Measurements from ENCODE around the gene CFDP1. TPM values are rescaled to one million over a fixed set of nuclear protein-coding genes. Genes with fewer than 3 reads are reported as not detected.
A peak's percentile ranks its signal among the peaks of the same experiment; 100 is the strongest.

The CFDP1 gene
- total RNA-seq, 1 experiment from 2014 or later: 90.3 TPM

GRCh38 chr16:75354170-75354569, 79.1 kb downstream of the CFDP1 start:
- no peaks in the 10 kb centered on the region for H3K9me3 ChIP-seq (replicated peaks)
- H3K27me3 ChIP-seq (replicated peaks): no peaks in the 10 kb centered on the region
- H3K36me3 ChIP-seq: peaks cover 6% of the 10 kb centered on the region; the same call in 1 of the 2 replicates
- H3K4me1 ChIP-seq (replicated peaks): peaks cover 9% of the 10 kb centered on the region
- H3K4me3 ChIP-seq: no peak overlapping the region
- no peak for DNase-seq (ENCODE audit: low read depth in 1 of 2, low spot score in 2 of 2)
- H3K27ac ChIP-seq: no peak overlapping the region

- H3K27ac ChIP-seq: peak overlapping the region; percentile 33
- peaks cover 9% of the 10 kb centered on the region for H3K4me1 ChIP-seq (replicated peaks)
- no peak overlapping the region for H3K4me3 ChIP-seq
- peak in 1 of 2 experiments; percentile 61 for DNase-seq (ENCODE audit: low read depth in 1 of 2, low spot score in 2 of 2)
- 0 out of 2 replicates have a peak, but pooled peaks cover 2% of the 10 kb centered on the region for H3K36me3 ChIP-seq
- no peaks in the 10 kb centered on the region for H3K9me3 ChIP-seq (replicated peaks)
- no peaks in the 10 kb centered on the region for H3K27me3 ChIP-seq (replicated peaks)
Observed at GRCh38 chr16:75351183-75351582, 82.1 kb downstream of the CFDP1 start.

- no peak for DNase-seq (ENCODE audit: low read depth in 1 of 2, low spot score in 2 of 2)
- no peaks in the 10 kb centered on the region for H3K27me3 ChIP-seq (replicated peaks)
- H3K27ac ChIP-seq: no peak overlapping the region
- H3K9me3 ChIP-seq (replicated peaks): no peaks in the 10 kb centered on the region
- H3K4me3 ChIP-seq: no peak overlapping the region
- peaks cover 26% of the 10 kb centered on the region for H3K4me1 ChIP-seq (replicated peaks)
- peaks cover 3% of the 10 kb centered on the region; the same call in 1 of the 2 replicates for H3K36me3 ChIP-seq
Observed at GRCh38 chr16:75345711-75346110, 87.6 kb downstream of the CFDP1 start.

DNA sequence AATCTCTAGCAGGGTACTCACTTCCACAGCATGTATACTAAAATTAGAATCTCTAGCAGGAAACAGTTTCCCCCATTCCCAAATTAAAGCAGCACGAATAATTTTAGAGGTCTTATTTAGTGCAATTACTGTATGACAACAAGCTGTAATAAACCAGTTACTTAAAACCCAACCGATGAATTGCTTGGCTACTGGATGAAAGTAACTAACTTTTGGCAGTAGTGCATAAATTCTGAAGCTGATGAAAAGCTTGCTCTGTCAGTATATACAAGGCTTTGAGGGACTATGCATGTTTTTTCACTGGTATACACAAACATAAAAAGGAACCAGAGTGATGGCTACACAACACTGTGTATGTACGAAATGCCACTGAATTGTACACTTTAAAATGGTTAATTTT, 89.4 kb downstream of the CFDP1 start:
- Histone ChIP-seq H3K4me3 (no peak overlapping the region), H3K4me1 (replicated peaks) (peaks cover 28% of the 10 kb centered on the region), H3K27ac (no peak overlapping the region), H3K9me3 (replicated peaks) (no peaks in the 10 kb centered on the region), H3K27me3 (replicated peaks) (no peaks in the 10 kb centered on the region), H3K36me3 (peaks cover 3% of the 10 kb centered on the region; the same call in 1 of the 2 replicates)
- no peak for DNase-seq (ENCODE audit: low read depth in 1 of 2, low spot score in 2 of 2)

GRCh38 chr16:75343286-75343685, 90.0 kb downstream of the CFDP1 start:
- no peak overlapping the region for H3K27ac ChIP-seq

GRCh38 chr16:75342308-75342811, 90.9 kb downstream of the CFDP1 start:
- DNase-seq (ENCODE audit: low read depth in 1 of 2, low spot score in 2 of 2): peak; percentile 61 to 72
- Histone ChIP-seq H3K4me3 (no peak overlapping the region), H3K4me1 (replicated peaks) (peaks cover 28% of the 10 kb centered on the region), H3K27me3 (replicated peaks) (no peaks in the 10 kb centered on the region), H3K9me3 (replicated peaks) (no peaks in the 10 kb centered on the region), H3K27ac (peak overlapping the region; percentile 7; the same call in 1 of the 2 replicates), H3K36me3 (peaks cover 3% of the 10 kb centered on the region; the same call in 1 of the 2 replicates)

More at GRCh38 chr16:75343286-75343685, 90.0 kb downstream of the CFDP1 start:
- H3K27me3 ChIP-seq (replicated peaks): no peaks in the 10 kb centered on the region
- H3K9me3 ChIP-seq (replicated peaks): no peaks in the 10 kb centered on the region
- H3K36me3 ChIP-seq: peaks cover 3% of the 10 kb centered on the region; the same call in 1 of the 2 replicates
- no peak overlapping the region for H3K4me3 ChIP-seq
- no peak for DNase-seq (ENCODE audit: low read depth in 1 of 2, low spot score in 2 of 2)
- H3K4me1 ChIP-seq (replicated peaks): peaks cover 28% of the 10 kb centered on the region

GRCh38 chr16:75341564-75342307, 91.6 kb downstream of the CFDP1 start:
- H3K36me3 ChIP-seq: peaks cover 4% of the 10 kb centered on the region; the same call in 1 of the 2 replicates
- H3K4me3 ChIP-seq: no peak overlapping the region
- H3K9me3 ChIP-seq (replicated peaks): no peaks in the 10 kb centered on the region
- H3K27ac ChIP-seq: peak overlapping the region; percentile 7; the same call in 1 of the 2 replicates
- no peak for DNase-seq (ENCODE audit: low read depth in 1 of 2, low spot score in 2 of 2)
- H3K4me1 ChIP-seq (replicated peaks): peaks cover 28% of the 10 kb centered on the region
- no peaks in the 10 kb centered on the region for H3K27me3 ChIP-seq (replicated peaks)

- Histone ChIP-seq H3K27me3 (replicated peaks) (no peaks in the 10 kb centered on the region), H3K4me1 (replicated peaks) (peaks cover 27% of the 10 kb centered on the region), H3K27ac (no peak overlapping the region), H3K4me3 (no peak overlapping the region), H3K36me3 (peaks cover 5% of the 10 kb centered on the region; the same call in 1 of the 2 replicates), H3K9me3 (replicated peaks) (no peaks in the 10 kb centered on the region)
- no peak for DNase-seq (ENCODE audit: low read depth in 1 of 2, low spot score in 2 of 2)
Observed at GRCh38 chr16:75340741-75341491, 92.4 kb downstream of the CFDP1 start.

- 0 out of 2 replicates have a peak, but pooled peaks cover 3% of the 10 kb centered on the region for H3K36me3 ChIP-seq
Observed at GRCh38 chr16:75337430-75337829, 95.9 kb downstream of the CFDP1 start.

GRCh38 chr16:75336521-75336920, 96.8 kb downstream of the CFDP1 start:
- no peaks in the 10 kb centered on the region for H3K27me3 ChIP-seq (replicated peaks)
- H3K4me1 ChIP-seq (replicated peaks): peaks cover 9% of the 10 kb centered on the region
- H3K4me3 ChIP-seq: no peak overlapping the region
- DNase-seq (ENCODE audit: low read depth in 1 of 2, low spot score in 2 of 2): no peak
- 0 out of 2 replicates have a peak, but pooled peaks cover 3% of the 10 kb centered on the region for H3K36me3 ChIP-seq
- no peaks in the 10 kb centered on the region for H3K9me3 ChIP-seq (replicated peaks)
- H3K27ac ChIP-seq: no peak overlapping the region

More at GRCh38 chr16:75337430-75337829, 95.9 kb downstream of the CFDP1 start:
- Histone ChIP-seq H3K27ac (no peak overlapping the region), H3K9me3 (replicated peaks) (no peaks in the 10 kb centered on the region), H3K4me1 (replicated peaks) (peaks cover 19% of the 10 kb centered on the region), H3K4me3 (no peak overlapping the region), H3K27me3 (replicated peaks) (no peaks in the 10 kb centered on the region)
- no peak for DNase-seq (ENCODE audit: low read depth in 1 of 2, low spot score in 2 of 2)

GRCh38 chr16:75333721-75334163, 99.6 kb downstream of the CFDP1 start:
- Histone ChIP-seq H3K27me3 (replicated peaks) (no peaks in the 10 kb centered on the region), H3K4me3 (no peak overlapping the region), H3K27ac (no peak overlapping the region), H3K4me1 (replicated peaks) (no peaks in the 10 kb centered on the region), H3K36me3 (0 out of 2 replicates have a peak, but pooled peaks cover 3% of the 10 kb centered on the region), H3K9me3 (replicated peaks) (no peaks in the 10 kb centered on the region)
- DNase-seq (ENCODE audit: low read depth in 1 of 2, low spot score in 2 of 2): no peak

- Histone ChIP-seq H3K4me3 (no peak overlapping the region), H3K36me3 (no peaks in the 10 kb centered on the region), H3K27ac (no peak overlapping the region), H3K9me3 (replicated peaks) (no peaks in the 10 kb centered on the region), H3K27me3 (replicated peaks) (no peaks in the 10 kb centered on the region), H3K4me1 (replicated peaks) (no peaks in the 10 kb centered on the region)
- DNase-seq (ENCODE audit: low read depth in 1 of 2, low spot score in 2 of 2): no peak
Observed at GRCh38 chr16:75329943-75330342, 103.4 kb downstream of the CFDP1 start.

DNA sequence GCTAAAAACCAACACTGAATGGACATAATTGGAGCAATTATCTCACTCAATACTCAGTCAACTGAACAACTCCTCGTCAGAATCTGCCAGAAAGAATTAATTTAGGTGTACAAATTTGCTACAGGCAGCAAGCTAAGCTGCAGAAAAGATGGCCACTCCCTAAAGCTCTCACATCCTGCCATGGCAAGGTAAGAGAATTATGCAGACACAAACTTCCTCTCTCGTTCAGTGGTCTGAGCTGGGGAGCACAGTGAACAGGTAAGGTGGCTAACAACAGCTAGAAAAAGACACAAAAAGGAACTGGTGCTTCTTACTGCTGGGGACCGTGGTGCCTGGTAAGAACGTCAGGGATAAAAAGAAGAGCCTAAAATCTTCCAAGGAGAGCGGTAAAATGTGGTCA, 107.0 kb downstream of the CFDP1 start:
- Histone ChIP-seq H3K9me3 (replicated peaks) (no peaks in the 10 kb centered on the region), H3K4me3 (no peak overlapping the region), H3K4me1 (replicated peaks) (peaks cover 23% of the 10 kb centered on the region), H3K36me3 (no peaks in the 10 kb centered on the region), H3K27me3 (replicated peaks) (no peaks in the 10 kb centered on the region), H3K27ac (no peak overlapping the region)
- no peak for DNase-seq (ENCODE audit: low read depth in 1 of 2, low spot score in 2 of 2)
